ENCODE results near the gene SLC1A2. TPM values are rescaled to one million over a fixed set of nuclear protein-coding genes. Genes with fewer than 3 reads are reported as not detected.
A peak's percentile ranks its signal among the peaks of the same experiment; 100 is the strongest.

SLC1A2 gene
- total and polyA plus RNA-seq, 3 donors from 2014 or later: 0.74 to 7.5 (median 1.1) TPM

- no peak for DNase-seq
- Histone ChIP-seq H3K27me3 (no peaks in the 10 kb centered on the region), H3K4me1 (no peaks in the 10 kb centered on the region), H3K36me3 (ENCODE audit: low read depth, missing control alignments) (no peaks in the 10 kb centered on the region), H3K9me3 (no peaks in the 10 kb centered on the region), H3K27ac (no peak overlapping the region), H3K4me3 (no peak overlapping the region)
- TF ChIP-seq, protein P1, sequence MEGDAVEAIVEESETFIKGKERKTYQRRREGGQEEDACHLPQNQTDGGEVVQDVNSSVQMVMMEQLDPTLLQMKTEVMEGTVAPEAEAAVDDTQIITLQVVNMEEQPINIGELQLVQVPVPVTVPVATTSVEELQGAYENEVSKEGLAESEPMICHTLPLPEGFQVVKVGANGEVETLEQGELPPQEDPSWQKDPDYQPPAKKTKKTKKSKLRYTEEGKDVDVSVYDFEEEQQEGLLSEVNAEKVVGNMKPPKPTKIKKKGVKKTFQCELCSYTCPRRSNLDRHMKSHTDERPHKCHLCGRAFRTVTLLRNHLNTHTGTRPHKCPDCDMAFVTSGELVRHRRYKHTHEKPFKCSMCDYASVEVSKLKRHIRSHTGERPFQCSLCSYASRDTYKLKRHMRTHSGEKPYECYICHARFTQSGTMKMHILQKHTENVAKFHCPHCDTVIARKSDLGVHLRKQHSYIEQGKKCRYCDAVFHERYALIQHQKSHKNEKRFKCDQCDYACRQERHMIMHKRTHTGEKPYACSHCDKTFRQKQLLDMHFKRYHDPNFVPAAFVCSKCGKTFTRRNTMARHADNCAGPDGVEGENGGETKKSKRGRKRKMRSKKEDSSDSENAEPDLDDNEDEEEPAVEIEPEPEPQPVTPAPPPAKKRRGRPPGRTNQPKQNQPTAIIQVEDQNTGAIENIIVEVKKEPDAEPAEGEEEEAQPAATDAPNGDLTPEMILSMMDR (IDR thresholded peaks at IDR 0.05): peak in 1 of 3 experiments; percentile 10
- no peak for TF ChIP-seq POLR2A (IDR thresholded peaks at IDR 0.05)
- intact Hi-C loops (cut with DNase I; ENCODE audit: low total_unique reads): no loop called here
- 69 to 78% methylated on average over 14 of the region's 14 CpGs for WGBS, 2 donors
These were observed 113.5 kb downstream of the SLC1A2 start for GRCh38 chr11:35305670-35306382.

DNA sequence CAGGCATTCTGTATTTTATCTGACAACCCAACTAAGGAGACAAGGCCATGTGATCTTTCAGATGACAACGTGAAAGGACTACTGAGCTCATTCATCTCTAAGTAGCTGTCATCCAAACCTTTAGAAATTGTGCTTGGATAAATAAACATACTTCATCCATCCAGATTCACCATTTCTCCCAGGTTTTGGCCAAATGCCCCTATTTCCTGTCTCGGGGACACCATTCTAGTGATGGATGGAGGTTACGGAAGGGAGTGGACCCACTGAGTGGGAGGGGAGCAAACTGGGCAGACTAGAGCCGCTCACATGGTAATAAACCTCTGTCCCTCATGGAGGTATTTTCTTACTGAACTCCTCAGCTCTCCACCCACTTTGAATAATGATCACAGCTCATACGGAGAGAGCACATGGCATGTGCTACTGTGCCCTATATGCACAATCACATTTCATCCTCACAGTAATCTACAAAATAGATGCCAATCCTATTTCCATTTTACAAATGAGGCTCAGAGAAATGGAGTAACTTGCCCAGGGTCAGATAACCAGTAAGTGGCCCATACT is 114.4 kb downstream of the SLC1A2 start:
- Histone ChIP-seq H3K27ac (no peak overlapping the region), H3K9me3 (no peaks in the 10 kb centered on the region), H3K4me3 (no peak overlapping the region), H3K27me3 (no peaks in the 10 kb centered on the region), H3K36me3 (ENCODE audit: low read depth, missing control alignments) (no peaks in the 10 kb centered on the region), H3K4me1 (no peaks in the 10 kb centered on the region)
- TF ChIP-seq POLR2A (IDR thresholded peaks at IDR 0.05): no peak
- TF ChIP-seq, protein P1 (IDR thresholded peaks at IDR 0.05): no peak
- intact Hi-C loops (cut with DNase I; ENCODE audit: low total_unique reads): no loop called here
- no peak for DNase-seq
- 72 to 82% methylated on average over 5 of the region's 5 CpGs for WGBS, 2 donors

DNA sequence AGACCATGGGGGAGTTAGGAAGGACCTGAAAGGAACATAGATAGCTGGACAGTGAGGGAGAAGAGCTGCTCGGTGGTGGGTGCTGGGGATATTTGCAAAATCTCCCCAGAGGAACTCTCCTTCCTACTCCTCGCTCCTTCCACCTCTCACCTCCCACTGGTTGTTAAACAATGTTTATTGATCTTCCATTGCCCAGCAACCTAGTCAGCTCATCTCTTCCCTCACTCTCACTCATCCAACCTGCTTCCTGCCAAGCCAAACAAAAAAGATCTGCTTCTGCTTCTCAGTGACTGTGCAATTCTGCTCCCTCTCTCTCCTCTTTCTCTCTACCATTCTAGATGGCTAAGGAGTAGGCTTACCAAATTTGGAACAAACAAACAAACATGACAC is 115.0 kb downstream of the SLC1A2 start:
- DNase-seq: no peak
- H3K27me3 ChIP-seq: no peaks in the 10 kb centered on the region
- H3K9me3 ChIP-seq: no peaks in the 10 kb centered on the region
- 75 to 81% methylated on average over 2 of the region's 2 CpGs for WGBS, 2 donors
- no peaks in the 10 kb centered on the region for H3K4me1 ChIP-seq
- TF ChIP-seq POLR2A (IDR thresholded peaks at IDR 0.05): no peak
- TF ChIP-seq, protein P1 (IDR thresholded peaks at IDR 0.05): no peak
- intact Hi-C loops (cut with DNase I; ENCODE audit: low total_unique reads): no loop called here
- H3K4me3 ChIP-seq: no peak overlapping the region
- no peak overlapping the region for H3K27ac ChIP-seq
- no peaks in the 10 kb centered on the region for H3K36me3 ChIP-seq (ENCODE audit: low read depth, missing control alignments)

DNA sequence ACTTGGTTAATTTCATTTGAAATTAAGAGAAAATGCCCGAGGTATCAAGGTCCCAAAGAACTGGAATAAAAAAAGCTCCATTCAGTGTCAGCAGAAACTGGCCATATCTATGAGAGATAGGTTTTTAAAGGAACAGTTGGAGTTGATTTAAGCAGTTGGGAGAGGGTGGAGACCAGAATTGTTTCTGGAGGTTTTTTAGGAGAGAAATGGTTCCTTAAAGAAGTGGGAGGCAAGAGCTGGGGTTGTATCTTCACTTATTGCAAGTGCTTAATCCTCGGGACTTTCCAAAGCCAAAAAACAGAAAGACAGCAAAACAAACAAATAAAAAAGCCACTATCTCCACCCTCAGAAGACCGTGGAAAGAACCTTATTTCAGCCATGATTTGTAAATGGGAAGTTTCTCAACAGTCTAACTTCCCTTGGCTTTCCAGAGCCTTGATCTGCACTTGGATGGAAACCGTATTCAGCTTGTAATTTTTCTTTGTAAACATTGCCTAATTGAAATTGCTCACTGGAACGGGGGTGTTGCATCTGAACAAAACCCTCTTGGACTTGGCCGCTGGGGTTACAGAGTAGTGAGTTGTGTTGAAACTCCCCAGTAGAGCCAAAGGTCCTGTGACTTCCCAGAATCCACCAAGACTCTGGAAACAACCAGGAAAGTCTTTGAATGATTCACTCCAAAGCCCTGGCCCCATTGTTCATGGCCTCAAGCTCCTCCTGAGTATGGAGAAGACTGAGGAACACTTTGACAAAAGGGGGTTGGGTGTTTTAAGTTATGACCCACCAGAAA is 115.6 kb downstream of the SLC1A2 start:
- Histone ChIP-seq H3K27me3 (no peaks in the 10 kb centered on the region), H3K27ac (no peak overlapping the region), H3K9me3 (no peaks in the 10 kb centered on the region), H3K4me3 (no peak overlapping the region), H3K36me3 (ENCODE audit: low read depth, missing control alignments) (no peaks in the 10 kb centered on the region), H3K4me1 (no peaks in the 10 kb centered on the region)
- intact Hi-C loops (cut with DNase I; ENCODE audit: low total_unique reads): no loop called here
- DNase-seq: peak; percentile 52
- TF ChIP-seq POLR2A (IDR thresholded peaks at IDR 0.05): no peak
- TF ChIP-seq, protein P1 (IDR thresholded peaks at IDR 0.05): no peak
- 52 to 66% methylated on average over 6 of the region's 6 CpGs for whole genome bisulfite sequencing, 2 donors
